ENCODE data around the gene INPP1. TPM values are rescaled to one million over a fixed set of nuclear protein-coding genes. Genes with fewer than 3 reads are reported as not detected.

Gene INPP1, protein sequence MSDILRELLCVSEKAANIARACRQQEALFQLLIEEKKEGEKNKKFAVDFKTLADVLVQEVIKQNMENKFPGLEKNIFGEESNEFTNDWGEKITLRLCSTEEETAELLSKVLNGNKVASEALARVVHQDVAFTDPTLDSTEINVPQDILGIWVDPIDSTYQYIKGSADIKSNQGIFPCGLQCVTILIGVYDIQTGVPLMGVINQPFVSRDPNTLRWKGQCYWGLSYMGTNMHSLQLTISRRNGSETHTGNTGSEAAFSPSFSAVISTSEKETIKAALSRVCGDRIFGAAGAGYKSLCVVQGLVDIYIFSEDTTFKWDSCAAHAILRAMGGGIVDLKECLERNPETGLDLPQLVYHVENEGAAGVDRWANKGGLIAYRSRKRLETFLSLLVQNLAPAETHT
- 25.6 to 31.4 TPM (median 29.1 TPM) in 5 replicates for total RNA-seq (2022; extraction: Qiagen RNA extraction; ENCODE audit: low read depth)

DNA sequence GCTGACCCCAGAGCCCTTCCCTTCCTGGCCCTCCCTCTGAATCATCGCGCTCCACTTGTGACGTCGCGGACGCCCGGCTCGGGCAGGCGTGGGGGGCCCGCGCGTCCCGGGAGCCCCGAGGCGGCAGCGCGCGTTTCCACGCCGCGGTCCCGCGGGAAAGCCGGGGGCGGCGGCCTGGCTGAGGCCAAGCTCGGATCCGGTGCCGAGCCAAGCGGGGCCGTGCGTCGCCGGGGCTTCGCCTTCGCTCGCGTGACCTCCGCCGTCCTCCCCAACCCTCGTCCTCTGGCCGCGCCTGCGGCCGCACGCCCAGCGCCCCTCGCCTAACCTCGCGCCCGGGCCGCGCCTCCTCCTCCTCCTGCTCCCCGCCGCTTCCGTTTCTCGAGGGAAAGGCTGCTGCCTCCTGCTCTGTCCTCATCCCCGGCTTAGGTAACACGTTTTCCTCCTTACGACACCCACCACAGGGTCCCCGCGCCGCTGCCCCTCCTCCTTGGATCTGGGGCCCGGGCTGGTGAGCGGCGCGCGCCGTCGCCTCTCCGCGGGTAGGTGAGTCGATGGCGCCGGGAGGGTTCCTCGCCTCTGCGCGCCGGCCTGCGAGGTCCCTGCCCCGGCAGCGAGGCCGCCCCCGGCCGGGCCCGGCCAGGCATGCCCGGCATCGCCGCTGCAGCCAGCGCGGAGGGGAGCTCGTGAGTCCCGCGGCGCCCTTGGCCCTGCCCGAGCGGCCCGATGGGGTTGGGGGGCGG lies at the start of gene INPP1:
Gene INPP1 (plus strand): TSS at position 54 of the 740 bp plus-strand sequence. CDS start 16,514 bp downstream, outside the sequence.

DNA sequence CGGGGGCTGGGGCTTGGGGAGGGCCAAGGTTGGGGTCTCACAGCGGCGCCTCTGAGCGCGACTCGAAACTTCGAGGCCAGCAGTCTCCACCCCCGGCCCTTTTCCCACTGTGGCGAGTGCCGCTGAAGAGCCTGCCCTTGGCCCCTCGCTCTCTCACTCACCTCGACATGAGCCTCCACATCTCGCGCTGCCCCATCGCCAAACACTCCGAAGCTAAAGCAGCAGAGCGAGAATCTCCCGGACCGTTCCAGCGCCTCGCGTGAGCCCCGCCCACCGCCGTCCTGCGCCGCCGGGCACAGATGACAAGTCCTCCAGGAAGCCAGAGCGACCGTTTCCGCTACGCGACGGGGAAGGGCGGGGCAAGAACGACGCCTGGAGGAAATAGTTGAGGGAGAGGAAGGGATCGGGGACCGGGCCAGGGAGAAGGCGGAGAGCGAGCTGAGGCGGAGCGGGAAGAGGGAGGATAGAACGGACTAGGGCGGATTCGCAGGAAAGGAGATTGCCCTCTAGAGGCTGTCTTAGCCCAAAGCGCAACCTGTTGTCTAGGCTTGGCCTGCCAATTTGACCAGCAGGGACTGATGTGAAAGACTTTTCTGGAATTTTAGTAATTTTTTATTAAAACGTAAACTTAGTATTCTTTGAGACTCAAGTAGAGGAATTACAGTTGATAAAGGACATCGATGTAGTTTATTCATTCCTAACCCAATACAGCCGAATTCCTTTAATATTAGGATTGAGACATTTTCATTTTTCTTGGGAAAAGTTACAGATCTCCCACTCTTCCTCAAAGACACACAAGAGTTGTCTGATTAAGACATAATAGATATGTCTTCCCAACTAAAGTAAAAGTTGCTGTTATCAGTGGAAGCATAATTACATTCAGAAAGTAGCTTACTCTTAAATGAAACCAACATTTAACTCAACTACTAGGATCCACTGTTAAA lies 23.6 kb upstream of the INPP1 start, which contains the start of gene HIBCH:
Gene HIBCH (minus strand): TSS at position 272 of the 944 bp plus-strand sequence. CDS start 76 bp downstream, at position 196.

DNA sequence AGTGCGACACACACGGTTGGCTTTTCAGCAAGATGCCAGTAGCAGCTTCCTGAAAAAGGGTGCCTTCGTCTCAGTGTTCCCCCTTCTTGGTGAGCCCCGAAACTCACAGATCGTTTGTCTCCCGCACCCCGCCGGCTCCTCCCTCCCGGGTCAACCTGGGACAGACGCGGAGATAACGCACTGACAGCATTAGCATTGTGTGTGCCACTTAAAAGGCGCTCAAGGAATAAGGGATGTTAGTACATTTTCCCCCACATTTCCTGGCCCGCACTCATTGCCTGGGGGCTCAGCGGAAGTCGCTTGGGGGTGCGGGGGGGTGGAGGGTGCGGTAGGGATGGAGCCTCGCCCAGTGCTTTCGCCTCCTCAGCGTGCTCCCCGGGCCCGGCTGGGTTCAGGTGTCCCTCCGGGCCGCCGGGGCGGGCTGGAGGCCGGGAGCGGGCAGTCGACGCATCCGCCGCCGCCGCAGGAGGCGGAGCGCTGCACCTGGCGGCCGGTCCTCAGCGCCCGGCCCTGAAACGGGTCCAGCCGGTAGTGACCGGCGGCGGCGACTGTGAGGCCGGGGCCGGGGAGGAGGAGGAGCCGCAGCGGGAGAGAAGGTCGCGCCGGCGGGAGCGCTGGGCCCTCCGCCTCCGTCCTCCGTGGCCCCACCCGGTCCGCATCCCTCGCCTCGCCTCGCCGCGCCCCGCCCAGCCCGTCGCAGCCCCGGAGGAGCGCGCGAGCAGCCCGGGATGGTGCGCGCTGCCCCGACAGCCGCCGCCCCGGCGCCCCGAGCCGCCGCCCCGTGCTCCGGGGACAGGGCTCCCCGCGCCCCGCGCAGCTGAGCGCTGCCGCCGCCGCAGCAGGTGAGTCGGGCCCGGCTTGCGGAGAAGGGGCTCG lies 64.5 kb downstream of the INPP1 start, which contains the start of gene MFSD6:
Gene MFSD6 (plus strand): TSS at position 694 of the 876 bp plus-strand sequence. CDS start 27,675 bp downstream, outside the sequence.

Other genes with a start within 250 kb of the INPP1 start
- 10.7 to 17.2 TPM (median 12.4 TPM) in 5 replicates for gene HIBCH, start 23.8 kb upstream of the INPP1 start, total RNA-seq (2022; extraction: Qiagen RNA extraction; ENCODE audit: low read depth)
- 17.6 to 33.9 TPM (median 27.3 TPM) in 5 replicates for gene MFSD6, start 64.8 kb downstream of the INPP1 start, total RNA-seq (2022; extraction: Qiagen RNA extraction; ENCODE audit: low read depth)
- 5.9 to 11.1 TPM (median 7.4 TPM) in 5 replicates for gene NEMP2, start 191.1 kb downstream of the INPP1 start, total RNA-seq (2022; extraction: Qiagen RNA extraction; ENCODE audit: low read depth)